HG03066 (cell line): Measurements from ENCODE around the gene SNAPC1.
"Not testable (repeated sequence)": the region's sequence is repeated elsewhere in the genome, so short reads cannot be mapped to it uniquely, and the experiment has no call there.

Experiments
- ATAC-seq: cut with Tn5 transposase; IDR thresholded peaks from one replicate; pipeline ENCODE4 v1.9.1; 2021; ENCODE audit warnings: low read depth; ENCODE audit not compliant: unreplicated experiment

SNAPC1 gene

GRCh38 chr14:61749264-61749663, 13.0 kb upstream of the SNAPC1 start:
- ATAC-seq, result no peak

DNA sequence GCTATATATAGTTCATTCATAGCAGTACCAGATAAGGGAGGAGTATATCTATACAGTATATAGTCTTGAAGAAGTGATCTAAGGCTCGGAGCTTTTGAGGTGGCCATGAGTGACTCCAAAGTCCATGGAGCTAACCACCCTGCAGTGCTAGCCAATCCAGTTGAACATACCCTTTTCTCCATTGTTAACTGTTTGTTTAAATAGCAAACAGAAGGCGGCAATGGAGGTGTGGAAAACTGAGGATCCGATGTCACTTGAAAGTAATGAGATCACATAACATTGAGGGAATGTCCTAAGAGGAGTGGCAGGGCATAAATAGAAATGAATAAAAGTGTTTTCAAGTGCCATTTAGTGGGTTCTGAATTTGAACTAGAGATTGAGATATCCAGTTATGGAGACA, 12.4 kb upstream of the SNAPC1 start:
- ATAC-seq, result no peak

DNA sequence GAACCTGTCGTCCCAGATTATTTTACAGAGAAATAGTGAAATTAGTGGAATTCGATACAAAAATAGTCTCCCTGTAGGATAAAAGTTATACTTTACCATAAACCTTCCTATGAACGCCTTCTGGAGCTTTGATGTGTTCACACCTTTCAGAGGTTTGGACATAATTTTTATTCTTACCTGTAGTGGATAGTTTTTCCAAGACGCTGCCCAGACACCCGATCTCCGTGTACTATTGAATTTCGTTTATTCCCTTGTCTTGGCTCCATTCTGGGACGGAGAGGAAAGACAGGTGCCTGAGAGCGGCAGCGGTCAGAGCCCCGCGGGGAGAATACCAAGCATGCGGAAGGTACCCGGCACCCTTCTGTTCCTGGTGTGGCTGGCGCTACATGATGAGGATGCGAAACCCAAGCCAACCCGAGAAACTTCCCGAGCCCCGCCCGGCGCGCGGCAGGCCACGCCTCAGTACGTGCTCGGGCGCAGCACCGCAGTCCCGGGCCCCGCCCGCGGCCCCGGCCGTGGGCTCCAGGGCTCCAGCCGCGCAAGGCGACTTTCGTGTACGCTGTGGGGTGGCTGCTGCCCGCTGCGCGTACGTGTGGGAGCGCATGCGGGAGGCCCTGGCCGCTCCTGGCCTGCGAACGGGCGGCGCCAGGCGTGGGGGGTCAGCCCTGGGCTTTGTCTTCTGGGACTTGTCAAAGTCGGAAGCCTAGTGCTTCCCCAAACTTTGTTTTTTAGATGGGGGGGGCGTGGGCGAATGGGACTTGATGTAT, 11.3 kb upstream of the SNAPC1 start:
- ATAC-seq, result peak; percentile 86

DNA sequence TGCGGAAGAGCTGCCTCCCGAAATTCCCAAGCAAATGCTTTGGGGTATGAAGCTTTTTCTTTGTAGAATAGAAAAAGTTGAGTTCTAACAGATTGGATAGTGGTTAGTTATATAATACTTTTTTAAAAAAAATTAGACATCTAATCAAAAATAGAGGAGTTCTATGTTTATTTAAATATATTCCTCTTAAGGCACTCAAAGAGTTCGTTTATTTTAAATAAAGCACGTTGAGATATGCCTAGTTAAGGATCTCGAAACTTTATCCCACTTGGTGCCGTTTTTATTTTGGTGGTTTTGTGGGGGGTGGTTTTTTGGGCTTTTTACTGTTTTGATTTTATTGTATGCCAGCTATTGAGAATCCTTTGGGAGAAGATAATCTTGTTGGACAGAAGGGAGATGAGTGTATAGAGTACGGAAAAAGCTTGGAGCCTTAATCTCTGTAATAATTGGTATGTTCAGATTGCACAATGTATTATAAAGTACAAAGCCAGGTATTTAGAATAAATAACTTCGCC, 10.7 kb upstream of the SNAPC1 start:
- ATAC-seq, result no peak

GRCh38 chr14:61752626-61753025, 9.6 kb upstream of the SNAPC1 start:
- peak; percentile 47 for ATAC-seq

- ATAC-seq, result no peak
These were observed 8.6 kb upstream of the SNAPC1 start for GRCh38 chr14:61753631-61754030.

- ATAC-seq, result no peak
These were observed 7.4 kb upstream of the SNAPC1 start for GRCh38 chr14:61754627-61755381.

DNA sequence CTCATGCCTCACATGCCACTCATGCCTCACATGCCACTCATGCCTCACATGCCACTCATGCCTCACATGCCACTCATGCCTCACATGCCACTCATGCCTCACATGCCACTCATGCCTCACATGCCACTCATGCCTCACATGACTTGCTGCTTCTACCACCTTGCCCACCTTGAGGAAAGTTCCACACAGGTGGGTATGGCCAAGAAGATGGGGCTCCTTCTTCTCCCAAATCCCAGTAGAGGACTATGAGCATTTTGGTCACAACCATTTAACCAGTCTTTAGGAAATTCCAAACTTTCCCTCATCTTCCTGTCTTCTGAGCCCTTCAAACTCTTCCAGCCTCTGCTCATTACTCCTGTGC, 6.9 kb upstream of the SNAPC1 start:
- ATAC-seq, result not testable (repeated sequence)

GRCh38 chr14:61756135-61756534, 6.1 kb upstream of the SNAPC1 start:
- no peak for ATAC-seq

DNA sequence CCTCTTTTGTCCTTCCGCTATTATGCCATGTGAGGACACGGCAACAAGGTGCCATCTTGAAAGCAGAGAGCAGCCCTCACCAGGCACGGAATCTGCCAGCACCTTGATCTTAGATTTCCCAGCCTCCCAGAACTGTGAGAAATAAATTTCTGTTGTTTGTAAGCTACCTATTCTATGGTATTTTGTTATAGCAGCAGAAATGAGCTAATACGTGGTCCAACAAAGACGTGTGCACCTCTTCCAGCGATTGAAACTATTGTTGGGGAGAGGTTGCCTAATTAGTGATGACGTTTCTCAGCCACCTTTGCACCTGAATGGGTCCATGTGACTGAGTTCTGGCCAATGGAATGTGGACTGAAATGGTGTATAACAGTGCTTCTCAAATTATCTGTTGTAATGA, 2.3 kb upstream of the SNAPC1 start:
- ATAC-seq, result no peak

- ATAC-seq, result peak; percentile 3
These were observed 663 bp upstream of the SNAPC1 start for GRCh38 chr14:61761557-61761956.

DNA sequence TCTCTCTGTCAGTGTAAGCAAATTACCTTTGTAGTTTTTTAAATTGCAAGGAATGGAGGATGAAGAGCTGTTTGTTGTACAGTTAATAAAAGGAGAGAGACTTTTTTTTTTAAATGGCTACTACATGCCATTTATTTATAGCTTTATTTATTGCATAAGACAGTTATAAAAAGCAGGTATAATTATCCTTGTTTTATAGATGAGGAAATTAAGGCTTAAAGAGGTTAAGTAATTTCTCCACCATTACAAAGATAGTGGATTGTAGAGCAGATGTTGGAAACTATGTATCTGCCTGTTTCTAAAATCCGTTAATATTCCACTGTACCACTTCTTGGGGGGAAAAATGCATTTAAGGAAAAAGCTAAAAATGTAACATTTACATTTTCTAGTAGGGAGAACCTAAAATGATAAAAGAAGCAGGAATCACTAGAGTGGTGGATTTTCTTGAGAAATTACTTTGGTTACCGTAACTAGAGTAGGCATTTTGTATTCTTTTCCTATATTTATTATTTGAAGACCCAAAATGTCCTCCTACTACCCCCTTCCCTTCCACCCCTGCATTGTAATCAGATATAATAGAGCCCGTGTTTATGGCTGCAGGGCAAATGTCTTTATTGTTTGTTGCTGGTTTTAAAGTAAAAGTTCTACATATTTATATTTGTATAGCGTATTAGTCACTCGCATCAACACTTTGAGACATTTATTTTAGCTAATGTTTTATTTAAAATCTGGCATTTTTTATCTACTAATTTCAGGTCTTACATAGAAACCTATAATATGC, 2.3 kb downstream of the SNAPC1 start:
- no peak for ATAC-seq

DNA sequence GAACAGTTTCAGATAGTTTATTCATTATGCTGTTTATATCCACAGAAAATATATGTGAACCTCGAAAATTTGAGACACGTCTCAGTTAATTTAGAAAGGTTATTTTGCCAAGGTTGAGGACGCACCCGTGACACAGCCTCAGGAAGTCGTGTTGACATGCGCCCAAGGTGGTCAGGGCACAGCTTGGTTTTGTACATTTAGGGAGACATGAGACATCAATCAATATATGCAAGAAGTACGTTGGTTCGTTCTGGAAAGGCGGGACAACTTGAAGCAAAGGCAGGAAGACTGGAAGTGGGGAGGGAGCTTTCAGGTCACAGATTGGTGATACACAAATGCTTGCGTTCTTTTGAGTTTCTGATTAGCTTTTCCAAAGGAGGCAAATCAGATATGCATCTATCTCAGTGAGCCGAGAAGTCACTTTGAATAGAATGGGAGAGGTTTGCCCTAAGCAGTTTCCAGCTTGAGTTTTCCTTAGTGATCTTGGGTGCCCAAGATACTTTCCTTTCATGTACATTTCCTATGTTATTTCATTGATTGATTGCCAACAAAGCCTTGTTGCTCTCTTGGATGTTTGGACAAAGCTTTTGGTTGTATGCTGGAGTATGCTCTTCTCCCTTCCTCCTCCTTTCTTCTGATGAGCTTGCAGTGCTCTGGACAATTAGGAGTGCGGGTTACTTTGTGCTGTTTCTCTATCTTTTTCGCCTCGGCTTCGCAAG, 3.2 kb downstream of the SNAPC1 start:
- ATAC-seq, result no peak

GRCh38 chr14:61766151-61766550, 3.9 kb downstream of the SNAPC1 start:
- ATAC-seq, result no peak

GRCh38 chr14:61768240-61768639, 6.0 kb downstream of the SNAPC1 start:
- no peak for ATAC-seq

DNA sequence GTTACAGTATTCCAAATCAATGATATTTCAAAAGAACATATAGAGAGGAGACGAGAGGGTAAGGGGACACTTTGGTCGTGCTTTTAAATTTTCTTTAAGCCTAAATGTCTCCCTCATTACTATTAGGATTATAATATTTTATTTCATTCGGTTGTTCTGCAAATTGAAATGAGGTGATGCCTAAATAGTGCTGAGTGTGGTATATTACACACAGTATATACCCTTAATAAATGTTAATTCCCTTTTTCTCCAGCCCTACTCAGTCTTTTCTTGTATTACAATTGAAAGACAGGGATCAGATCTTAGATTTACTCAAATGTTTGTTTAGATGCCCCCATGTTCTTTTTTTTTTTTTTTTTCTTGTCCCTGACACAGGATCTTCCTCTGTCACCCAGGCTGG, 7.7 kb downstream of the SNAPC1 start:
- ATAC-seq, result no peak

GRCh38 chr14:61774861-61775260, 12.6 kb downstream of the SNAPC1 start:
- ATAC-seq, result no peak

GRCh38 chr14:61780125-61780524, 17.9 kb downstream of the SNAPC1 start:
- ATAC-seq, result peak; percentile 91

DNA sequence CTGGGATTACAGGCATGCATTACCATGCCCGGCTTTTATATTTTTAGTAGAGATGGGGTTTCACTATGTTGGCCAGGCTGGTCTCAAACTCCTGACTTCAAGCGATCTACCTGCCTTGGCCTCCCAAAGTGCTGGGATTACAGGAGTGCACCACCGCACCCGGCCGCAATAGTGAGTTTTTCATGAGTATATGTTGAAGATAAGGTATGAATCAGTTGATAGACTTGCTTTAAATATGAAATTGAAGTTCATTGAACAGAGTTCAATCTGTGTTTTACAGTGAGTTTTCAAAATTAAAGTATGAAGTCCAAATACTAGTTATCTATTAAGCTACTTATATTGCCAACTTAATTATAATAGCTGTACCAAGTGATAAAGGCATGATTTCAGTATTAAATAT, 35.1 kb downstream of the SNAPC1 start:
- no peak for ATAC-seq

DNA sequence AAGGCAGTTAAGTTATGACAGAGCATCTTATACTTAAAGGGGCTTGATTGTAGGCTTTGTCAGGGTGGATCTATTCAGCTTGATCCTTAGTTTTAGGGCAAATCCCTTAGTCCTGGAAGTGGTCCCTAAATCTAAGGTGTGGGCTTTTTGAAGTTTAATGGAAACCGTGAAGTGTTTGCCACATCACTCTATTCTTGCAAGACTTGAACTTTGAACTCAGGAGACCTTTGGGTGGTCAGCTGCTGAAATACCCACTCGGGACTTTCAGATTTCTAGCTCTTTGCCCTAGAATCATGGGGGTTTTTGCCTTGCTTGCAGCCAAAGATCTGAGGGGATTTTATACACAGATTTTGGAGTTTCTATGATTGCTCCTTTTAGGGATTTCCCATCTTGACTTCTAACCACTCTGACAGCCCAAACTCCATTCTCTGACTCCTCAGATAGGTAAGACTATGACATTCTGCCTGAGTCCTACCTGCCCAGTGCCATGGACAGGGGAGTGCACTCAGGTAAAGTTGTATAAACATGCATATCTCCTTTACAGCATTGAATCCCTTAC, 39.9 kb downstream of the SNAPC1 start:
- no peak for ATAC-seq
